T47D (cell line): ENCODE results near the gene SEMA6D.

Source experiments
- DNase-seq, 2 experiments: peaks; one replicate each; pipeline versions ENCODE4 v3.0.0 to v3.0.0-alpha.2; 2011 to 2012; ENCODE audit warnings: low read depth in 1 of 2, low spot score in 1 of 2
- JUND ChIP-seq: IDR thresholded peaks from 2 replicates; pipeline ENCODE4 v1.6.1; 2012; ENCODE audit warnings: low read depth
- in situ Hi-C: cut with HindIII; loops from 2 replicates; pipeline ENCODE4 v1.10.0; 2016; ENCODE audit warnings: low sequenced_read_pairs, low pct_unique_long_range_greater_than_20kb

The SEMA6D gene

GRCh38 chr15:47705281-47705997 is 11.9 kb upstream of the SEMA6D start:
- in situ Hi-C loops, result no loop called here
- TF ChIP-seq JUND, result no peak
- no peak for DNase-seq

GRCh38 chr15:47707391-47707790 is 9.9 kb upstream of the SEMA6D start:
- no peak for TF ChIP-seq JUND
- in situ Hi-C loops, result no loop called here
- DNase-seq, result no peak

GRCh38 chr15:47708161-47708980 is 8.9 kb upstream of the SEMA6D start:
- in situ Hi-C loops, result no loop called here
- TF ChIP-seq JUND, result no peak
- no peak for DNase-seq

- DNase-seq, result peak in 1 of 2 experiments; percentile 46
- in situ Hi-C loops, result no loop called here
- TF ChIP-seq JUND, result no peak
These were observed 5.7 kb upstream of the SEMA6D start for GRCh38 chr15:47711655-47712054.

GRCh38 chr15:47715402-47715801 is 1.9 kb upstream of the SEMA6D start:
- no peak for TF ChIP-seq JUND
- DNase-seq, result no peak
- in situ Hi-C loops, result no loop called here

- no peak for TF ChIP-seq JUND
- in situ Hi-C loops, result no loop called here
- no peak for DNase-seq
These were observed 1.4 kb upstream of the SEMA6D start for GRCh38 chr15:47715856-47716445.

- in situ Hi-C loops, result no loop called here
- DNase-seq, result no peak
- TF ChIP-seq JUND, result no peak
These were observed 789 bp upstream of the SEMA6D start for GRCh38 chr15:47716516-47716915.

GRCh38 chr15:47718497-47719437 is 1.5 kb downstream of the SEMA6D start:
- in situ Hi-C loops, result no loop called here
- no peak for DNase-seq
- TF ChIP-seq JUND, result no peak

- DNase-seq, result no peak
- in situ Hi-C loops, result no loop called here
- TF ChIP-seq JUND, result no peak
These were observed 2.4 kb downstream of the SEMA6D start for GRCh38 chr15:47719730-47720129.

GRCh38 chr15:47720555-47720954 is 3.2 kb downstream of the SEMA6D start:
- no peak for TF ChIP-seq JUND
- DNase-seq, result no peak
- in situ Hi-C loops, result no loop called here

- in situ Hi-C loops, result no loop called here
- DNase-seq, result no peak
- no peak for TF ChIP-seq JUND
These were observed 4.4 kb downstream of the SEMA6D start for GRCh38 chr15:47721676-47722075.

- TF ChIP-seq JUND, result no peak
- DNase-seq, result no peak
- in situ Hi-C loops, result no loop called here
These were observed 7.0 kb downstream of the SEMA6D start for GRCh38 chr15:47724346-47724745.
